NCI-H510A (cell line): Measurements from ENCODE around the gene KRT83.

Experiments used
- DNase-seq: peaks from one replicate; lab custom pipeline; 2025; lab: John Stamatoyannopoulos, UW

KRT83 gene

GRCh38 chr12:52320784-52321400, at the start of gene KRT83:
TSS of gene KRT83 (minus strand) at chr12:52321398. CDS start at chr12:52321335, 63 bp downstream.
- DNase-seq: no peak

DNA sequence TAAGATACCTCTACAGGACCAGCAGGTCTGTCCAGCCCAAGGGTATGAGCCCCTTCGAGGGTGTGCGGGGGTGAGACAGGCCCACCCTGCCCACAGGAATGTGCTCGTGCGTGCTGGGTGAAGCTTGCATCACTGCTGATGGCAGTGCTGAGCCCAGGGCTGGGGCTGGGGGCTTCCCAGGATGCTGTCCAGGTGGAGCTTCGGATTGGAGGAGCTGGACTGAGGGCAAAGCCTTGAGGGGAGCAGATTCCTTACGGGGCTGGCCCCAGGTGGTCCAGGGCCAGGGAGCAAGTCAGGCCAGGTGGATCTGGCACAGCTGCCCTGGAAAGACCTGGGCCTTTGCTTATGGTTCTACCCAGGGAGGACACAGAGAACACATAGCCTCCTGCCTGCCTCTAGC, 48.6 kb upstream of the KRT83 start:
- no peak for DNase-seq

DNA sequence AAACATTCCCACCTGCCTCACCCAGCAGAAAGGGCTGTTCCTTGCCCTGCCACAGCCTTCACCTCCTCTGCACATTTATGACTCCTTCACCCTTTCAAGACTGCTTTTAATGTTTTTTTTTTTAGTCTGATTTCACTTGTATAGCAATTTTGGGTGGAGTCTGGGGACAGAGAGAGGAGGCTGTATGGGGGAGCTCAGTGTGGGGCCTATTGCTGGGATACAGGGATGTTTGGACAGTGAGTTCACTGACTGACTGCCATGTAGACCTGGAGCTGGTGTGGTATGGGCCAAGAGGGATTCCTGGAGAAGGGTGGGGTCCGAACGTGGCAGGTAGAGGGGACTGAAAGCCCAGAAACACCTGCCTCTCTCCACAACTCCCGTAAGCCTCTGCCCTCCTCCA, 48.0 kb upstream of the KRT83 start:
- DNase-seq: no peak

GRCh38 chr12:52368508-52368907, 47.3 kb upstream of the KRT83 start:
- DNase-seq: no peak

GRCh38 chr12:52367876-52368275, 46.7 kb upstream of the KRT83 start:
- DNase-seq: no peak

GRCh38 chr12:52366738-52367485, 45.7 kb upstream of the KRT83 start, which contains the start of gene KRT85:
TSS of gene KRT85 (minus strand) at chr12:52367481. CDS start at chr12:52367405, 76 bp downstream.
- DNase-seq: no peak

DNA sequence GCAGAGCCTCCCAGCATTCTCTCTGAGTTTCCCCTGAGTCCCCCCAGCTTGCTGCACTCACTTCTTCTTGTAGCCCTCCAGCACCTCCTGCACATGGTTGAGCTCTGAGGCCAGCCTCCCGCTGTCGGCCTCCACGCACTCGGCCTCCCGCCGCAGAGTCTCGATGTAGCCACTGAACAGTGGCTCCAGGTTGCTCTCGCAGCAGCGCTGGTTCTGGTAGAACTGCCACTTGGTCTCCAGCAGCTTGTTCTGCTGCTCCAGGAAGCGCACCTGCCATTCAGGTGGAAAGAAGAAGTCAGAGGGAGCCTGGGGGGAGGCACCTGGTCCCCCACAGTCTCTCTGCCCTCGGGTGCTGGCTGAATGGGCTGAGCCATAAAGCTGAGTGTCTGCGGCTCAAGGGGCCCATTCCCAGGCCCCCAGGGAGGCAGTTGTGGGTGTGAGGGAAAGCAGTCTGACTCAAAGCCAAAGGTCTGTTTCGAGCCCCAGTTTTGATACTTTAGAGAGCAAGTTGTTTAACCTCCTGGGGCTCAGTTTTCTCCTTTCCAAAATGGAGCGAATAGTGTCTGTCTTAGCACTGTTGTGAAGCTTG, 43.8 kb upstream of the KRT83 start:
- no peak for DNase-seq

DNA sequence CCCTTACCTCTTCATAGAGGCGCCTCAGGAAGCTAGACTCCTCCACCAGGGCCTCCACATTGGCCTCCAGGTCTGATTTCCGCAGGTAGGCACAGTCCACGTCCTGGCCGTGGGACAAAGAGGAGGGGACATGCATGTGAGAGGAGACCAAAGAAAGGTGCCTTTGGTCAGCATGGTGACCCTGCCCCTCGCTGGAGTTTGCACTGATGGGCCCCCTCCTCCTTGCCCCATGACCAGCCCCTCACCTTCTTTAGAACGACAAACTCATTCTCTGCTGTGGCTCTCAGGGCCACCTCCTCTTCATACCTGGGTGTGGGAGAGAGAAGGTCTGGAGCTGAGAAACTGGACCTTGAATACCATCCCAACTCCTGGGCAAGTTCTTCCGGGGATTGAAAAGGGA, 42.9 kb upstream of the KRT83 start:
- no peak for DNase-seq

DNA sequence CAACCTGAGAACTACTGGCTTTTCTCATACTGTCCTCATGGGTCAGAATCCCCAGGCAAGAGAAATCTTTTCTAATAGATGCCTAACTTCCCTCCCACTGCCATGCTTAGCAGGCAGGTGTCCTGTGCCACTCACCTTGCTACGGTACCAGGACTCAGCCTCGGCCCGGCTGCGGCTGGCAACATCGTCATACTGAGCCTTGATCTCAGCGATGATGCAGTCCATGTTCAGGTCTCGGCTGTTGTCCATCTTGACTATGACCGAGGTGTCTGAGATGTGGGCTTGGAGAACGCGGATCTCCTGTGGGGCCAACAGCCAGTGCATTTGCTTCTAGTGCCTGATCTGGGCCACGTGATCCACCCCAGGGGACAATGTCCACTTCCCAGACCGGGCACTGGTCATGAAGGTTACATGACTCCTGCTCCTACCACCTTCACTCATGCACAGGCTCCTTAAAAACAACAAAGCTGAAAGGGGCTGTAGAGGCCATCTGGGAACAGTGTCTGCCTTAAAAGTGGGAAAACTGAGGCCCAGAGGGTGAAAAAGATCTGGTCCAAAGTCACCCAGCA, 42.0 kb upstream of the KRT83 start:
- DNase-seq: no peak

DNA sequence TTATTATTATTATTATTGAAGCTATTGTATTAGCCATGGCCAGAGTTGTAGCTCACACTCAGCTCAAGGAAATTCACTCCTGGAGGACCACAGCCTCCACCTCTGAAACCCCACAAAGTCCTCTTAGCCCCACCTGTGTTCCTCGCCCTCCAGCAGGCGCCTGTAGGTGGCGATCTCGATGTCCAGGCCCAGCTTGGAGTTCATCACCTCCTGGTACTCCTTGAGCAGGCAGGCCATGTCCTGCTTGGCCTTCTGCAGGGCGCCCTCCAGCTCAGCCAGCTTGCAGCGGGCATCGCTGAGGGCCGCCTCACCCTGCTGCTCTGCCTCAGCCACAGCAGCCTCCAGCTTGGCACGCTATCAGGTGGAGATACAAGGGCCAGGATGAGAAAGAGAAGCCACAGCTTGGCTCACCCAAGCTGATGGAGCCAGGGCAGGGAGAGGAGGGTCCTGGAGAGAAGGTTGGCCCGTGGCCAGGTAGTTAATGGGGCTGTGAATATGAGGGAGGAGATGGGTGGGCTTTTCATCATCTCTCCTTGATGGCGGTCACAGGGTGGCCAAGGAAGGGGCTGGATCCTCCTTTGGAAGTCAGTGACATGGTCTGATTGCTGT, 41.0 kb upstream of the KRT83 start:
- DNase-seq: no peak

- no peak for DNase-seq
These were observed 40.4 kb upstream of the KRT83 start for GRCh38 chr12:52361553-52361952.

- DNase-seq: no peak
These were observed 39.6 kb upstream of the KRT83 start for GRCh38 chr12:52360663-52361271.

DNA sequence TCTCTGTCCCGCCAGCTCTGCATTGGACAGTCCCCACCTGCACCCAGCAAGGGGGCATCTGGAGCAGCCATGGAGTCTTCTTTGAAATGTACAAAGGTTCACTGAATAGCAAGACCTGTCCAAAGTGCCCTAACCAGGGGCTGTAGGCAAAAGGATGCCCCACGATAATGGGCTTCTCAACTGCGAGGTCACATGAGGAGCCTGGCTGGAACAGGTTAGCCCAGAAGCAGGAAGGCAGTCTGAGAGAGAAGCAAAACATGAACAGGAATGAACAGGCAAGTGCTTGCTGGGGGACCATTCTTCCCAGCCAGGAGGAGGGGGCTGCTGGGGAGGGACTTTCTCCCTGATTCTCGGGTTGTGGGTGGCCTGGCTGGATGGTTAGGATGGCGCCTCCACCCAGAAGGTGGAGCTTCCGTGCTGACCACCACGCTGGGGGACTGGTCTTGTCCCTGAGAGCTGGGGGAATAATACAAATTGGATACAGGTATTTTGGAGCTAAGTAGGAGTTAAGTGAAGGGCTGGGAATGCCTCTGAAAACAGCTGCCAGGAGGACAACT, 39.0 kb upstream of the KRT83 start:
- DNase-seq: no peak

DNA sequence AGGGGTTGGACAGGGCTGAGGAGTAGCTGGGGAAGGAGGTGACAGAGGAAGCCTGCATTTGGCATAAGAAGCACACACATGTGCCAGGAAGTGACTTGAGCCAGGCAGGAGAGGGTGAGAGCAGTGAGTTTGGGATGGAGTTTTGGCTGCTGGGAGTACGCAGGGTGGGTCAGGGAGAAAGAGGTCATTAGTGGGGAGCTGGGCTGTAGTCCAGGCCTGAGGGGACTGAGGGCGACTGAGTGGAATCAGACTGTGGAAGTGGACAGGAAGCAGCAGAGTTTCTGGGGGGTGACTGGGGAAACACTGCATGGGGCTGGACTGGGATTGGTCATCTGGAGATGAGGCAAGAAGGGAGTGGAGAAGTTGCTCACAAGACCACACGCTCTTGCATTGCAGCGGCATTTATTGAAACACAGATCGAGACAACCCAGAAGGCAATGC, 38.4 kb upstream of the KRT83 start:
- DNase-seq: no peak

GRCh38 chr12:52358575-52359350, 37.6 kb upstream of the KRT83 start:
- DNase-seq: no peak

DNA sequence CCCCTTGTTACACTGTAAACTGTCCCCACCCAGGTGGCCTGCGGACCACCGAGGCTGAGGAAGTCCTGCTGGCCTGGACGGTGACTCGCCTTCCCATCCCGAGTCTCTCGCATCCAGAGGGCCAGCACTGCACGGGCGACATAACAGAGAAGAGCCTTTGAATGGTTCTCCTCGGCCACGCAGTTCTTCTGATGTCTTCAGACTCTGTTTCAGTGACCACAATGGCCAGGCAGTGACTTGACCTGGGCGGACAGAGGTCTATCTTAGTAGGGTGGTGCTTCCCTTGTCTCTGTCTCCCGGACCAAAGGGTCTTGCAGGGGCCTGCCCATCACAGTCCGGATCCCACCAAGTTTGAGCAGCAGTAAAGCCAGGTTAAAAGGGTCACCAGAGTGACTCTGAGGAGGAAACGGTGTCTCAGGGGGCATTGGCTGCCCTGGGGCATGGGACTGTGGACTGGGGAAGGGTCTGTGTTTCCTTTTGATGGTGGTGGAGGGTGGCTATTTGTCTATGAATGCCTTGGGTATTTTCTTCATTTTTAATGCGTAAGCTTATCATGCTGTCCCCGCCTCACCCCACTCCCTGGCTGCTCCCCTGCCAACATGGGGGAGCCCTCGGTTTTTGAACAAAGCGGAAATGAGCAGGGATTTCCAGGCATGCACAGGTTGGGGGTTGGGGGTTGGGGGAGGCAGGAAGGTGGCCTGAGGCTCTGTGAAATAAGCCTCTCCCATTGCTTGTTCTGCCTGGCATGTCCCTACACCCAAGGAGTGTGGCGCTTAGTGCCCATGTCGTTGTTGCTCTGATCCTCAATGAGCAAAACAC, 35.8 kb upstream of the KRT83 start:
- no peak for DNase-seq

GRCh38 chr12:52356031-52356761, 35.0 kb upstream of the KRT83 start:
- no peak for DNase-seq

DNA sequence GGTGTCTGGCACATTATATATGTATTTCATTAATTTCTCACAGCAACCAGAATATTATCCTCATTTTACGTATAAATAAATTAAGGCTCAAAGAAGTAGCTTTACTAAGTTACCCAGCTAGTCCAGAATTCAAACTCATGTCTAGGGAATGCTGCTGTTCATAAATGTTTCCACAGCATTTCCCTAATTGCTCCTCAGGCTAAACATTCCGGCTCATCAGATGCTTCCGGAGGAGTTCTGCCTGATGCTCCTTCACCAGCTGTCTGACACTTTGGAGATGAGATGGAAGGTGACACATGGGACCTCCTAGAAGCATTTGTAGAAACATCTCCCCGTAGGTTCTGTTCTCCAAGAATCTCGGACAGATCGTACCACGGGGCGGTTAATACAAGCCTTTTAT, 34.0 kb upstream of the KRT83 start:
- DNase-seq: no peak

DNA sequence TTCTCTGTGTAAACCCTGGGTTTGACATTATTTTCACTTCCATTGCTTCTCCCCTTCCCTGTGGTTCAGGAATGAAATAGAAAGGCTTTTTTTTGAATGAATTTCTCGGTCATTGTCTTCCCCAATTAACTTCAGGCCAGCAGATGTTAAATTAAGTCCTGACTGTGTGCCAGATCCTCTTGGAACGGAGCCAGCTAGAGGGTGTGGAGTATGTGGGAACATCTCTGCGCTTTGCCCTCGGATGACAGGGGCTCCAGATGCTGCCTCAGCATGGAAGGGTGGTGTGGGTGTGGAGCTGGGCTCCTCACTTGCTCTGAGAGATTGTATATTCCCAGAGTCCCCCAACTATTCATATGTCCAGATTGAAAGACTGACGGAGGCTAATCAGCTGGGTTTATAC, 33.0 kb upstream of the KRT83 start:
- DNase-seq: no peak
